Bronchial epithelial cell (primary cell): ENCODE data around the gene PPM1N. TPM values are rescaled to one million over a fixed set of nuclear protein-coding genes. Genes with fewer than 3 reads are reported as not detected.
A peak's percentile ranks its signal among the peaks of the same experiment; 100 is the strongest.

Experiments used
- DNase-seq: peaks from one replicate; pipeline ENCODE4 v3.0.0-alpha.2; 2010; ENCODE audit warnings: low read depth
- FAIRE-seq: peaks from 2 replicates; lab custom pipeline; 2011; peaks lifted over from hg19 to GRCh38; lab: Jason Lieb, UNC
- H3K27me3 ChIP-seq: 2 replicates; pipeline ENCODE4 v1.5.1; 2011; ENCODE audit warnings: low read length; ENCODE audit not compliant: control insufficient read depth, insufficient read depth
- H3K36me3 ChIP-seq: 2 replicates; pipeline ENCODE4 v1.5.1; 2011; ENCODE audit warnings: low read length; ENCODE audit not compliant: control insufficient read depth, insufficient read depth
- H3K4me3 ChIP-seq: 2 replicates; pipeline ENCODE4 v1.5.1; 2011; ENCODE audit warnings: mild to moderate bottlenecking, low read depth, low read length, control low read depth
- total RNA-seq: library from RNA; depleted of rRNA; stranded (reverse); fragments of >200 nt; gene quantifications from 2 replicates; pipeline ENCODE4 v1.2.1, GENCODE V29; 2014
- TF ChIP-seq, protein P1 (sequence below): IDR thresholded peaks from 2 replicates; pipeline ENCODE4 v1.5.1; 2011; ENCODE audit warnings: mild to moderate bottlenecking, moderate library complexity, low read length, control low read depth, inconsistent platforms; ENCODE audit not compliant: insufficient read depth, severe bottlenecking

PPM1N gene
- total RNA-seq, 1 donor from 2014 or later, result 1.6 TPM

GRCh38 chr19:45517238-45517637, 19.0 kb downstream of the PPM1N start:
- no peak for DNase-seq
- H3K4me3 ChIP-seq, result no peak overlapping the region
- TF ChIP-seq, protein P1, sequence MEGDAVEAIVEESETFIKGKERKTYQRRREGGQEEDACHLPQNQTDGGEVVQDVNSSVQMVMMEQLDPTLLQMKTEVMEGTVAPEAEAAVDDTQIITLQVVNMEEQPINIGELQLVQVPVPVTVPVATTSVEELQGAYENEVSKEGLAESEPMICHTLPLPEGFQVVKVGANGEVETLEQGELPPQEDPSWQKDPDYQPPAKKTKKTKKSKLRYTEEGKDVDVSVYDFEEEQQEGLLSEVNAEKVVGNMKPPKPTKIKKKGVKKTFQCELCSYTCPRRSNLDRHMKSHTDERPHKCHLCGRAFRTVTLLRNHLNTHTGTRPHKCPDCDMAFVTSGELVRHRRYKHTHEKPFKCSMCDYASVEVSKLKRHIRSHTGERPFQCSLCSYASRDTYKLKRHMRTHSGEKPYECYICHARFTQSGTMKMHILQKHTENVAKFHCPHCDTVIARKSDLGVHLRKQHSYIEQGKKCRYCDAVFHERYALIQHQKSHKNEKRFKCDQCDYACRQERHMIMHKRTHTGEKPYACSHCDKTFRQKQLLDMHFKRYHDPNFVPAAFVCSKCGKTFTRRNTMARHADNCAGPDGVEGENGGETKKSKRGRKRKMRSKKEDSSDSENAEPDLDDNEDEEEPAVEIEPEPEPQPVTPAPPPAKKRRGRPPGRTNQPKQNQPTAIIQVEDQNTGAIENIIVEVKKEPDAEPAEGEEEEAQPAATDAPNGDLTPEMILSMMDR, result no peak
- peaks cover 27% of the 10 kb centered on the region for H3K36me3 ChIP-seq
- no peak for FAIRE-seq
- no peaks in the 10 kb centered on the region for H3K27me3 ChIP-seq

- TF ChIP-seq, protein P1, result no peak
- Histone ChIP-seq H3K4me3 (no peak overlapping the region), H3K36me3 (peaks cover 31% of the 10 kb centered on the region), H3K27me3 (no peaks in the 10 kb centered on the region)
- FAIRE-seq (no peak), DNase-seq (no peak)
Measured at GRCh38 chr19:45517641-45518468, 19.6 kb downstream of the PPM1N start.

DNA sequence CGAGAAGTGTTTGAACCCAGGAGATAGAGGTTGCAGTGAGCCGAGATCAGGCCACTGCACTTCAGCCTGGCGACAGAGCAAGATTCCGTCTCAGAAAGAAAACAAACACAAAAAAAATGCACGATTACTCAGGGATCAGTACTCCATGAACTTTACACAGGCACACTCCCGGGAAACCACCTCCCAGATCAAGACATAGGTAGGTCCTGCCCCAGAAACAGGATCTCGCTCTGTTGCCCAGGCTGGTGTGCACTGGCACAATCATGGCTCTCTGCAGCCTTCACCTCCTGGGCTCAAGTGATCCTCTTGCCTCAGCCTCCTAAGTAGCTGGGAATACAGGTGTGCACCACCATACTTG, 20.2 kb downstream of the PPM1N start:
- no peak for DNase-seq
- H3K36me3 ChIP-seq, result peaks cover 29% of the 10 kb centered on the region

GRCh38 chr19:45522010-45522941, 24.0 kb downstream of the PPM1N start:
- peaks cover 32% of the 10 kb centered on the region for H3K36me3 ChIP-seq
- no peaks in the 10 kb centered on the region for H3K27me3 ChIP-seq
- no peak overlapping the region for H3K4me3 ChIP-seq
- no peak for DNase-seq
- no peak for FAIRE-seq
- TF ChIP-seq, protein P1, result no peak

More for the DNA sequence above, 20.2 kb downstream of the PPM1N start:
- TF ChIP-seq, protein P1, result no peak
- no peak for FAIRE-seq
- H3K27me3 ChIP-seq, result no peaks in the 10 kb centered on the region
- H3K4me3 ChIP-seq, result no peak overlapping the region

GRCh38 chr19:45523642-45524256, 25.5 kb downstream of the PPM1N start:
- H3K36me3 ChIP-seq, result peaks cover 28% of the 10 kb centered on the region
- DNase-seq (peak; percentile 70), FAIRE-seq (peak; percentile 80)
- no peaks in the 10 kb centered on the region for H3K27me3 ChIP-seq
- TF ChIP-seq, protein P1, result peak; percentile 81
- H3K4me3 ChIP-seq, result no peak overlapping the region
